Measurements from ENCODE around the gene CTXN2.

CTXN2 gene

GRCh38 chr15:48185529-48185928 lies 5.9 kb upstream of the CTXN2 start:
- Mint-ChIP-seq H3K4me3 (no peak overlapping the region), H3K36me3 (no peaks in the 10 kb centered on the region), H3K27me3 (peaks cover 13% of the 10 kb centered on the region), H3K4me1 (no peaks in the 10 kb centered on the region), H3K27ac (no peak overlapping the region), H3K9me3 (peaks cover 5% of the 10 kb centered on the region)

- peaks cover 5% of the 10 kb centered on the region for H3K9me3 Mint-ChIP-seq
- no peak overlapping the region for H3K4me3 Mint-ChIP-seq
- peaks cover 17% of the 10 kb centered on the region for H3K27me3 Mint-ChIP-seq
- H3K36me3 Mint-ChIP-seq, result no peaks in the 10 kb centered on the region
- H3K4me1 Mint-ChIP-seq, result no peaks in the 10 kb centered on the region
- H3K27ac Mint-ChIP-seq, result no peak overlapping the region
Measured at GRCh38 chr15:48186271-48186670, 5.2 kb upstream of the CTXN2 start.

GRCh38 chr15:48190932-48191573 lies 412 bp upstream of the CTXN2 start:
- Mint-ChIP-seq H3K4me1 (no peaks in the 10 kb centered on the region), H3K27me3 (peaks cover 37% of the 10 kb centered on the region), H3K4me3 (no peak overlapping the region), H3K36me3 (peaks cover 1% of the 10 kb centered on the region), H3K27ac (no peak overlapping the region), H3K9me3 (peaks cover 16% of the 10 kb centered on the region)

GRCh38 chr15:48202068-48202467 lies 10.6 kb downstream of the CTXN2 start:
- Mint-ChIP-seq H3K36me3 (no peaks in the 10 kb centered on the region), H3K4me3 (no peak overlapping the region), H3K9me3 (peaks cover under 1% of the 10 kb centered on the region), H3K27me3 (peaks cover 17% of the 10 kb centered on the region), H3K27ac (no peak overlapping the region), H3K4me1 (no peaks in the 10 kb centered on the region)

- Mint-ChIP-seq H3K27me3 (peaks cover 5% of the 10 kb centered on the region), H3K36me3 (no peaks in the 10 kb centered on the region), H3K9me3 (no peaks in the 10 kb centered on the region), H3K27ac (no peak within 1 kb of the TSS), H3K4me1 (no peaks in the 10 kb centered on the region), H3K4me3 (no peak within 1 kb of the TSS)
Measured at GRCh38 chr15:48205981-48206380, 14.5 kb downstream of the CTXN2 start, which contains the start of gene SLC12A1. Gene SLC12A1, plus strand, starts transcription at chr15:48206302. Its CDS starts 1,418 bp downstream, at chr15:48207720.

- Mint-ChIP-seq H3K9me3 (no peaks in the 10 kb centered on the region), H3K27ac (no peak overlapping the region), H3K4me1 (no peaks in the 10 kb centered on the region), H3K4me3 (no peak overlapping the region), H3K36me3 (no peaks in the 10 kb centered on the region), H3K27me3 (peaks cover 5% of the 10 kb centered on the region)
Measured at GRCh38 chr15:48221261-48221660, 29.8 kb downstream of the CTXN2 start.

- Mint-ChIP-seq H3K27me3 (peaks cover 5% of the 10 kb centered on the region), H3K36me3 (no peaks in the 10 kb centered on the region), H3K9me3 (no peaks in the 10 kb centered on the region), H3K4me3 (no peak overlapping the region), H3K4me1 (no peaks in the 10 kb centered on the region), H3K27ac (no peak overlapping the region)
Measured at GRCh38 chr15:48221885-48222284, 30.4 kb downstream of the CTXN2 start.

- Mint-ChIP-seq H3K9me3 (no peaks in the 10 kb centered on the region), H3K27me3 (peaks cover 2% of the 10 kb centered on the region), H3K4me1 (no peaks in the 10 kb centered on the region), H3K36me3 (no peaks in the 10 kb centered on the region), H3K27ac (no peak overlapping the region), H3K4me3 (no peak overlapping the region)
Measured at GRCh38 chr15:48222627-48223026, 31.2 kb downstream of the CTXN2 start.

GRCh38 chr15:48225771-48226170 lies 34.3 kb downstream of the CTXN2 start:
- Mint-ChIP-seq H3K27ac (no peak overlapping the region), H3K27me3 (peaks cover 4% of the 10 kb centered on the region), H3K36me3 (no peaks in the 10 kb centered on the region), H3K9me3 (no peaks in the 10 kb centered on the region), H3K4me3 (no peak overlapping the region), H3K4me1 (no peaks in the 10 kb centered on the region)

GRCh38 chr15:48230498-48230897 lies 39.0 kb downstream of the CTXN2 start:
- no peaks in the 10 kb centered on the region for H3K9me3 Mint-ChIP-seq
- no peak overlapping the region for H3K27ac Mint-ChIP-seq
- H3K4me3 Mint-ChIP-seq, result no peak overlapping the region
- H3K4me1 Mint-ChIP-seq, result no peaks in the 10 kb centered on the region
- H3K27me3 Mint-ChIP-seq, result peaks cover 8% of the 10 kb centered on the region
- H3K36me3 Mint-ChIP-seq, result no peaks in the 10 kb centered on the region

GRCh38 chr15:48233246-48233645 lies 41.8 kb downstream of the CTXN2 start:
- H3K4me1 Mint-ChIP-seq, result no peaks in the 10 kb centered on the region
- no peak overlapping the region for H3K4me3 Mint-ChIP-seq
- H3K27ac Mint-ChIP-seq, result no peak overlapping the region
- peaks cover 6% of the 10 kb centered on the region for H3K27me3 Mint-ChIP-seq
- H3K36me3 Mint-ChIP-seq, result no peaks in the 10 kb centered on the region
- no peaks in the 10 kb centered on the region for H3K9me3 Mint-ChIP-seq

- H3K4me1 Mint-ChIP-seq, result no peaks in the 10 kb centered on the region
- H3K36me3 Mint-ChIP-seq, result no peaks in the 10 kb centered on the region
- H3K27ac Mint-ChIP-seq, result no peak overlapping the region
- no peak overlapping the region for H3K4me3 Mint-ChIP-seq
- H3K9me3 Mint-ChIP-seq, result no peaks in the 10 kb centered on the region
- H3K27me3 Mint-ChIP-seq, result peaks cover 2% of the 10 kb centered on the region
Measured at GRCh38 chr15:48239334-48239733, 47.9 kb downstream of the CTXN2 start.

GRCh38 chr15:48242015-48242414 lies 50.5 kb downstream of the CTXN2 start:
- Mint-ChIP-seq H3K36me3 (no peaks in the 10 kb centered on the region), H3K27me3 (peaks cover 4% of the 10 kb centered on the region), H3K4me1 (no peaks in the 10 kb centered on the region), H3K4me3 (no peak overlapping the region), H3K9me3 (no peaks in the 10 kb centered on the region), H3K27ac (no peak overlapping the region)

- peaks cover 4% of the 10 kb centered on the region for H3K27me3 Mint-ChIP-seq
- H3K9me3 Mint-ChIP-seq, result no peaks in the 10 kb centered on the region
- no peaks in the 10 kb centered on the region for H3K36me3 Mint-ChIP-seq
- no peak overlapping the region for H3K27ac Mint-ChIP-seq
- H3K4me1 Mint-ChIP-seq, result no peaks in the 10 kb centered on the region
- H3K4me3 Mint-ChIP-seq, result no peak overlapping the region
Measured at GRCh38 chr15:48242535-48242934, 51.1 kb downstream of the CTXN2 start.

GRCh38 chr15:48244921-48245320 lies 53.5 kb downstream of the CTXN2 start:
- Mint-ChIP-seq H3K27ac (no peak overlapping the region), H3K4me1 (no peaks in the 10 kb centered on the region), H3K36me3 (no peaks in the 10 kb centered on the region), H3K9me3 (no peaks in the 10 kb centered on the region), H3K4me3 (no peak overlapping the region), H3K27me3 (peaks cover 6% of the 10 kb centered on the region)

GRCh38 chr15:48248414-48248813 lies 56.9 kb downstream of the CTXN2 start:
- no peak overlapping the region for H3K4me3 Mint-ChIP-seq
- H3K4me1 Mint-ChIP-seq, result no peaks in the 10 kb centered on the region
- peaks cover 11% of the 10 kb centered on the region for H3K27me3 Mint-ChIP-seq
- no peaks in the 10 kb centered on the region for H3K9me3 Mint-ChIP-seq
- no peaks in the 10 kb centered on the region for H3K36me3 Mint-ChIP-seq
- H3K27ac Mint-ChIP-seq, result no peak overlapping the region

GRCh38 chr15:48250640-48251076 lies 59.2 kb downstream of the CTXN2 start:
- Mint-ChIP-seq H3K36me3 (no peaks in the 10 kb centered on the region), H3K27me3 (peaks cover 14% of the 10 kb centered on the region), H3K4me3 (no peak overlapping the region), H3K27ac (no peak overlapping the region), H3K9me3 (no peaks in the 10 kb centered on the region), H3K4me1 (no peaks in the 10 kb centered on the region)
